Measurements from ENCODE around the gene KANSL1.

The KANSL1 gene

GRCh38 chr17:46000292-46000691 lies 192.9 kb downstream of the KANSL1 start:
- no peak for TF ChIP-seq EZH2phosphoT487 (IDR thresholded peaks at IDR 0.05; ENCODE audit: low read length)
- no peak for TF ChIP-seq CTCF (IDR thresholded peaks at IDR 0.05; ENCODE audit: low read length)
- TF ChIP-seq EZH2 (optimal IDR thresholded peaks at IDR 0.05; ENCODE audit: low read depth, low read length), result no peak
- no peak overlapping the region for H3K27ac ChIP-seq (ENCODE audit: low read length)

GRCh38 chr17:45999900-46000290 lies 193.3 kb downstream of the KANSL1 start:
- Histone ChIP-seq H3K4me1 (ENCODE audit: low read length) (no peaks in the 10 kb centered on the region), H3K79me2 (ENCODE audit: low read length) (no peaks in the 10 kb centered on the region), H3K27me3 (replicated peaks; ENCODE audit: insufficient read depth, low read length) (no peaks in the 10 kb centered on the region), H3K36me3 (replicated peaks; ENCODE audit: insufficient read depth, low read length) (no peaks in the 10 kb centered on the region), H3K4me3 (ENCODE audit: low read length) (no peak overlapping the region), H3K9ac (ENCODE audit: low read length) (no peak overlapping the region), H3K4me2 (ENCODE audit: low read depth, low read length) (no peak overlapping the region), H4K20me1 (ENCODE audit: insufficient read depth, low read length) (no peaks in the 10 kb centered on the region), H2AFZ (ENCODE audit: low read length) (no peak overlapping the region), H3F3A (ENCODE audit: insufficient read depth, low read length) (no peaks in the 10 kb centered on the region), H3K27ac (ENCODE audit: low read length) (no peak overlapping the region), H3K9me2 (replicated peaks; ENCODE audit: insufficient read depth, low read length) (no peaks in the 10 kb centered on the region), H3K9me3 (replicated peaks; ENCODE audit: insufficient read depth, low read length) (no peaks in the 10 kb centered on the region)
- no peak for DNase-seq
- TF ChIP-seq EZH2 (optimal IDR thresholded peaks at IDR 0.05; ENCODE audit: low read depth, low read length) (no peak), EZH2phosphoT487 (IDR thresholded peaks at IDR 0.05; ENCODE audit: low read length) (no peak), CTCF (IDR thresholded peaks at IDR 0.05; ENCODE audit: low read length) (no peak)

More at GRCh38 chr17:46000292-46000691, 192.9 kb downstream of the KANSL1 start:
- no peak overlapping the region for H3K4me2 ChIP-seq (ENCODE audit: low read depth, low read length)
- no peaks in the 10 kb centered on the region for H3K27me3 ChIP-seq (replicated peaks; ENCODE audit: insufficient read depth, low read length)
- no peaks in the 10 kb centered on the region for H3K4me1 ChIP-seq (ENCODE audit: low read length)
- DNase-seq, result no peak
- no peak overlapping the region for H3K4me3 ChIP-seq (ENCODE audit: low read length)
- no peaks in the 10 kb centered on the region for H4K20me1 ChIP-seq (ENCODE audit: insufficient read depth, low read length)
- H3K36me3 ChIP-seq (replicated peaks; ENCODE audit: insufficient read depth, low read length), result no peaks in the 10 kb centered on the region
- H3K9me3 ChIP-seq (replicated peaks; ENCODE audit: insufficient read depth, low read length), result no peaks in the 10 kb centered on the region
- H3K9me2 ChIP-seq (replicated peaks; ENCODE audit: insufficient read depth, low read length), result no peaks in the 10 kb centered on the region
- H3F3A ChIP-seq (ENCODE audit: insufficient read depth, low read length), result no peaks in the 10 kb centered on the region
- no peak overlapping the region for H3K9ac ChIP-seq (ENCODE audit: low read length)
- H2AFZ ChIP-seq (ENCODE audit: low read length), result no peak overlapping the region
- no peaks in the 10 kb centered on the region for H3K79me2 ChIP-seq (ENCODE audit: low read length)

GRCh38 chr17:45998987-45999899 lies 194.0 kb downstream of the KANSL1 start, which contains the start of gene STH:
STH (plus strand) TSS chr17:45999250; CDS start chr17:45999280, 30 bp downstream.
- no peaks in the 10 kb centered on the region for H3K36me3 ChIP-seq (replicated peaks; ENCODE audit: insufficient read depth, low read length)
- H3K27ac ChIP-seq (ENCODE audit: low read length), result no peak within 1 kb of the TSS
- no peak for DNase-seq
- no peaks in the 10 kb centered on the region for H3K79me2 ChIP-seq (ENCODE audit: low read length)
- no peak within 1 kb of the TSS for H3K4me2 ChIP-seq (ENCODE audit: low read depth, low read length)
- H2AFZ ChIP-seq (ENCODE audit: low read length), result no peak within 1 kb of the TSS
- no peaks in the 10 kb centered on the region for H3K27me3 ChIP-seq (replicated peaks; ENCODE audit: insufficient read depth, low read length)
- H3F3A ChIP-seq (ENCODE audit: insufficient read depth, low read length), result no peaks in the 10 kb centered on the region
- no peaks in the 10 kb centered on the region for H3K9me2 ChIP-seq (replicated peaks; ENCODE audit: insufficient read depth, low read length)
- no peaks in the 10 kb centered on the region for H3K9me3 ChIP-seq (replicated peaks; ENCODE audit: insufficient read depth, low read length)
- TF ChIP-seq EZH2phosphoT487 (IDR thresholded peaks at IDR 0.05; ENCODE audit: low read length) (no peak), CTCF (IDR thresholded peaks at IDR 0.05; ENCODE audit: low read length) (no peak), EZH2 (optimal IDR thresholded peaks at IDR 0.05; ENCODE audit: low read depth, low read length) (no peak)
- no peaks in the 10 kb centered on the region for H3K4me1 ChIP-seq (ENCODE audit: low read length)
- H3K9ac ChIP-seq (ENCODE audit: low read length), result no peak within 1 kb of the TSS
- no peaks in the 10 kb centered on the region for H4K20me1 ChIP-seq (ENCODE audit: insufficient read depth, low read length)
- no peak within 1 kb of the TSS for H3K4me3 ChIP-seq (ENCODE audit: low read length)
